CD4-positive, alpha-beta T cell treated with Interleukin-4 for 4 hours (primary cell): ENCODE results near the gene TAF13.
"Not testable (repeated sequence)": the region's sequence is repeated elsewhere in the genome, so short reads cannot be mapped to it uniquely, and the experiment has no call there.

Experiments used
- DNase-seq: peaks from one replicate; pipeline ENCODE4 v3.0.0-alpha.2; 2020

TAF13 gene

DNA sequence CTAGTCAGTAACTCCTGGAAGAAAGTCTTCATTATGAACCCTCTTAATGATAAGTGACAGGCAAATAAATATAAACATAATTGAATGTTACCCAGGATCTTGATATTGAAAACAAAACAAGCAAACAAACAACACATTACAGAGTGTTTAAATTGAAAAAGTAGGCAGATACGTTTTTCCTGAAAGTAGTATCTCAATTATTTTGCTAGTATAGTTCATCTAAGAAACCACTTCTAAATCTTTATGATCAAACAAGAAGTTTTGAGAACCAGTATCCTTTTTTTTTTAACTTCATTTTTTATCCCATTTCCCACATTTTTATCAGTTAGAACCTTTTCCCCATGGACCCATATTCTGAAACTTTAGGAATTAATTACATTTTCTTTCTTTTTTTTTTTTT, 30.2 kb downstream of the TAF13 start:
- no peak for DNase-seq

GRCh38 chr1:109041621-109042468, 34.0 kb downstream of the TAF13 start, which contains the start of gene WDR47:
Gene WDR47, minus strand, starts transcription at chr1:109042102. Its CDS starts 18,590 bp downstream, at chr1:109023512.
- DNase-seq = peak; percentile 97

- no peak for DNase-seq
Observed at GRCh38 chr1:109040989-109041620, 34.7 kb downstream of the TAF13 start.

DNA sequence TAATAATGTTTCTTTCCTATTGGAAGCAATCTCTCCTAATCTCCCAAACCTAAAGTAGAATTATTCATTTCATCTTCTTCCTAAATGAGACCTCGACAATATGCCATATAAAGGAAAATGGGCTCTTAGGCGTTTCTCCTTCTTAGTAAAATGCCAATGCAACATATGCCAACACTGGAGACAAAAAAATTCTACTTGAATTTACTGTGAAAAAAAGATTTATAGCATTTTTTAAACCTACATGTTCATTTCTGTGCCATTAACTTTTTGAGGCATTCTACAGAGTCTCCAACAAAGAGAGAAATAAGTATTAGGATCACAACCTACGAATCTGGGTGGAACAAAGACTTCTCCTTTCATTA, 35.2 kb downstream of the TAF13 start:
- no peak for DNase-seq

DNA sequence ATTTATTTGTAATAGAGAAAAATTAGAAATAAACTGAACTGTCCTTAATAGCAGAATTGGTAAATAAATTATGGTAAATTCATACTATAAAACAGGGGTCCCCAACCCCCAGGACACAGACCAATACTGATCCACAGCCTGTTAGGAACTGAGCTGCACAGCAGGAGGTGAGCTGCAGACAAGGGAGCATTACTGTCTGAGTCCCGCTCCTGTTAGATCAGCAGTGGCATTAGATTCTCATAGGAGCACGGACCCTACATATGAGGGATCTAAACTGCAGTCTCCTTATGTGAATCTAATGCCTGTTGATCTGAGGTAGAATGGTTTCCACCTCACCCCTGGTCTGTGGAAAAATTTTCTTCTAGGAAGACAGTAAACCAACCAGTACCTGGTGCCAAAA, 41.4 kb downstream of the TAF13 start:
- no peak for DNase-seq

- not testable (repeated sequence) for DNase-seq
Observed at GRCh38 chr1:109029493-109029892, 46.3 kb downstream of the TAF13 start.

GRCh38 chr1:109027841-109028240, 48.0 kb downstream of the TAF13 start:
- no peak for DNase-seq

DNA sequence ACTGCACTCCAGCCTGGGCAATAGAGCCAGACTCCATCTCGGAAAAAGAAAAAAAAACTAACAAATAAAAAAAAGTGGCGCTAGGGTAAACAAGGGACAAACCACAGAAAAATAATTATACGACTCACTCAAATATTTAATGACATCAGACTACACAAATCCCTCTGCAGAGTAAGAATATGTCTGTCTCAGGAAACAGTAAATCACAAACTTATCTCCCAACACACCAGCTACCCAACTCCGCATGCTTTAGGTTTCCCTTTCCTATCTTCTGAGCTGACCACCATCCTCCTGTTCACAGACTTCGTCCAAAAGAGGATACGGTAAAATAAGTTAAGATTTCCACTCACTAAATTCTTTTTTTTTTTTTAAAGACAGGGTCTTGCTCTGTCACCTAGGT, 50.1 kb downstream of the TAF13 start:
- DNase-seq = no peak

GRCh38 chr1:109024646-109025045, 51.2 kb downstream of the TAF13 start:
- no peak for DNase-seq

DNA sequence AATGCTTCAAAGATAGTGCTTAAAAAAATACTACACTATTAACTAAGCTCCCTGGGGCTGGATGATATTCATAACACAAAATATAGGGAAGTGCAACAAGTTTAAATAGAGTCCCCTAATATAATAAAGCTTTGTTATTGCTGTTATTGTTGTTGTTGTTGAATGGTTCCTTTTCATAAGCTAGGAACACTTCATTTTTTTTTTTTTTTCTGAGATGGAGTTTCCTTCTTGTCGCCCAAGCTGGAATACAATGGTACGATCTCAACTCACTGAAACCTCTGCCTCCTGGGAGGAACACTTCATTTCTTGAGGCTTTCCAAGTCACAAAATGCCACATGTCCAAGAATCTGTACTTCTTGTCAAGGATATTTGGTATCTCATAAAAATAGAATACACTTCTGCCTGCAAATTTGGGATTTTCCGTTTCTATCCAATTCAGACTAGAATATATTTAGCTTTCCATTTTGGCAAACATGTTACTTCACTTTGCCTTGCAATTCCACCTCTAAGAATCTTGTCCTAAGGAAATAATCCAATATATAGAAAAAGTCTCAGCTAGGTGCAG, 55.0 kb downstream of the TAF13 start:
- no peak for DNase-seq

DNA sequence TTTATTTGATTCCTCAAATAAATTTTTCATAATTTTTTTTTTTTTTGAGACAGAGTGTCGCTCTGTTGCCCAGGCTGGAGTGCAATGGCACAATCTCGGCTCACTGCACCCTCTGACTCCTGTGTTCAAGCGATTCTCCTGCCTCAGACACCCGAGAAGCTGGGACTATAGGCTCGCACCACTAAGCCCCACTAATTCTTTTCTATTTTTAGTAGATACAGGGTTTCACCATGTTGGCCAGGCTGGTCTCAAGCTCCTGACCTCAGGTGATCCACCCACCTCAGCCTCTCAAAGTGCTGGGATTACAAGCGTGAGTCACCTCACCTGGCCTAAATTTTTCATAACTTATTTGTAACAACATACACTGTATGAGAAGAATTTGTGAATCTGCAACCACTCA, 58.1 kb downstream of the TAF13 start:
- not testable (repeated sequence) for DNase-seq

DNA sequence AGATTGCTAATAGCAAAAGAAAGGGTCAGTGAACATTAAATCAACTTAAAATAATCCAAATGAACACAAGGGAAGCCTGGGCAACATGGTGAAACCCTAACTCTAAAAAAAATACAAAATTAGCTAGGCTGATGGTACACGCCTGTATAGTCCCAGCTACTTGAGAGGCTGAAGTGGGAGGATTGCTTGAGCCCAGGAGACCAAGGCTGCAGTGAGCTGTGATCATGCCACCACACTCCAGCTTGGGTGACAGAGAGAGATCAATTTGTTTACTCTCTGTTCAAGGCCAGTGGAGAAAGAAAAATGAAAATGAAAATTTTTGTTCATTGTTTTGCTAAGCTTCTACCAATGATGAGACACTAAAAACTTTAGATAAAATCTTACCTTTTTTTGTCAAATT, 58.7 kb downstream of the TAF13 start:
- no peak for DNase-seq
